Measurements from ENCODE around the gene ANKRD50. TPM values are rescaled to one million over a fixed set of nuclear protein-coding genes. Genes with fewer than 3 reads are reported as not detected.

Gene ANKRD50
- total RNA-seq, 2 experiments from 2014 or later: under 0.01 to 0.08 TPM

GRCh38 chr4:124686279-124686678 is 26.3 kb downstream of the ANKRD50 start:
- CTCF ChIA-PET (ENCODE audit: unreplicated experiment): no interaction called here
- H3K4me1 ChIP-seq (ENCODE audit: insufficient read depth, low read length, poor library complexity, severe bottlenecking): no peaks in the 10 kb centered on the region
- POLR2A ChIA-PET: no interaction called here
- no TSS peak for BruUV-seq (replicated peaks)
- no peak overlapping the region for H3K4me2 ChIP-seq (ENCODE audit: low read length)
- H3K4me3 ChIP-seq (ENCODE audit: low read depth, low read length, poor library complexity, severe bottlenecking): no peak overlapping the region
- TF ChIP-seq, protein P1, sequence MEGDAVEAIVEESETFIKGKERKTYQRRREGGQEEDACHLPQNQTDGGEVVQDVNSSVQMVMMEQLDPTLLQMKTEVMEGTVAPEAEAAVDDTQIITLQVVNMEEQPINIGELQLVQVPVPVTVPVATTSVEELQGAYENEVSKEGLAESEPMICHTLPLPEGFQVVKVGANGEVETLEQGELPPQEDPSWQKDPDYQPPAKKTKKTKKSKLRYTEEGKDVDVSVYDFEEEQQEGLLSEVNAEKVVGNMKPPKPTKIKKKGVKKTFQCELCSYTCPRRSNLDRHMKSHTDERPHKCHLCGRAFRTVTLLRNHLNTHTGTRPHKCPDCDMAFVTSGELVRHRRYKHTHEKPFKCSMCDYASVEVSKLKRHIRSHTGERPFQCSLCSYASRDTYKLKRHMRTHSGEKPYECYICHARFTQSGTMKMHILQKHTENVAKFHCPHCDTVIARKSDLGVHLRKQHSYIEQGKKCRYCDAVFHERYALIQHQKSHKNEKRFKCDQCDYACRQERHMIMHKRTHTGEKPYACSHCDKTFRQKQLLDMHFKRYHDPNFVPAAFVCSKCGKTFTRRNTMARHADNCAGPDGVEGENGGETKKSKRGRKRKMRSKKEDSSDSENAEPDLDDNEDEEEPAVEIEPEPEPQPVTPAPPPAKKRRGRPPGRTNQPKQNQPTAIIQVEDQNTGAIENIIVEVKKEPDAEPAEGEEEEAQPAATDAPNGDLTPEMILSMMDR (conservative IDR thresholded peaks at IDR 0.05; ENCODE audit: low read length): no peak
- no peak for TF ChIP-seq EZH2phosphoT487 (IDR thresholded peaks at IDR 0.05; ENCODE audit: borderline replicate concordance, low read depth, low read length)
- DNase-seq (ENCODE audit: low spot score): no peak
- no peak overlapping the region for H3K27ac ChIP-seq (ENCODE audit: low read depth, low read length, poor library complexity, severe bottlenecking)
- H3K9me3 ChIP-seq (ENCODE audit: low read length): no peaks in the 10 kb centered on the region
- no peaks in the 10 kb centered on the region for H3K9me2 ChIP-seq (ENCODE audit: insufficient read depth, low read length)
- intact Hi-C loops (cut with micrococcal nuclease; ENCODE audit: unreplicated experiment): no loop called here
- H3K36me3 ChIP-seq (ENCODE audit: insufficient read depth, low read length): no peaks in the 10 kb centered on the region
- H4K20me1 ChIP-seq (ENCODE audit: insufficient read depth, low read length): no peaks in the 10 kb centered on the region
- H3K79me2 ChIP-seq (ENCODE audit: insufficient read depth, low read depth, low read length): no peaks in the 10 kb centered on the region
- no peak overlapping the region for H2AFZ ChIP-seq (ENCODE audit: low read length)

DNA sequence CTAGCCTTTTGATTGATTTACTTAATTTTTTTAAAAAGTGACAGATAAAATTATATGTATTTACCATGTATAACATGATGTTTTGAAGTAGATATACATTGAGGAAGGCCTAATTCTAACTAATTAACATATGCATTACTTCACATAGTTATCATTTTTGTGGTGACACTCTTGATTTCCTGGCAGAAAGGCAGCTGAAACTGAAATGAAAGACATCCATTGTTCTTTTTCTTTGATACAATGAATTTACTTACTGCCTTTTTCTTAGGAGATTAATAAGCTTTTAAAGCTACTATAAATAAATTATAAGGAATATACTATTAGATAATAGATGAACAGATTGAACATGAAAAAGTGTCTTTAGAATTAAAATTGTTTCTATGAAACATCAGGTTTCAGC is 26.7 kb downstream of the ANKRD50 start:
- Histone ChIP-seq H3K4me2 (ENCODE audit: low read length) (no peak overlapping the region), H3K4me1 (ENCODE audit: insufficient read depth, low read length, poor library complexity, severe bottlenecking) (no peaks in the 10 kb centered on the region), H2AFZ (ENCODE audit: low read length) (no peak overlapping the region), H3K4me3 (ENCODE audit: low read depth, low read length, poor library complexity, severe bottlenecking) (no peak overlapping the region), H3K27ac (ENCODE audit: low read depth, low read length, poor library complexity, severe bottlenecking) (no peak overlapping the region), H3K9me3 (ENCODE audit: low read length) (no peaks in the 10 kb centered on the region), H3K9me2 (ENCODE audit: insufficient read depth, low read length) (no peaks in the 10 kb centered on the region), H4K20me1 (ENCODE audit: insufficient read depth, low read length) (no peaks in the 10 kb centered on the region), H3K36me3 (ENCODE audit: insufficient read depth, low read length) (no peaks in the 10 kb centered on the region), H3K79me2 (ENCODE audit: insufficient read depth, low read depth, low read length) (no peaks in the 10 kb centered on the region)
- ChIA-PET POLR2A (no interaction called here), CTCF (ENCODE audit: unreplicated experiment) (no interaction called here)
- intact Hi-C loops (cut with micrococcal nuclease; ENCODE audit: unreplicated experiment): no loop called here
- TF ChIP-seq EZH2phosphoT487 (IDR thresholded peaks at IDR 0.05; ENCODE audit: borderline replicate concordance, low read depth, low read length): no peak
- TF ChIP-seq, protein P1 (conservative IDR thresholded peaks at IDR 0.05; ENCODE audit: low read length): no peak
- BruUV-seq (replicated peaks): no TSS peak
- DNase-seq (ENCODE audit: low spot score): no peak

- Histone ChIP-seq H3K36me3 (ENCODE audit: insufficient read depth, low read length) (no peaks in the 10 kb centered on the region), H3K79me2 (ENCODE audit: insufficient read depth, low read depth, low read length) (no peaks in the 10 kb centered on the region), H3K27ac (ENCODE audit: low read depth, low read length, poor library complexity, severe bottlenecking) (no peak overlapping the region), H3K4me3 (ENCODE audit: low read depth, low read length, poor library complexity, severe bottlenecking) (no peak overlapping the region), H3K4me1 (ENCODE audit: insufficient read depth, low read length, poor library complexity, severe bottlenecking) (no peaks in the 10 kb centered on the region), H3K9me3 (ENCODE audit: low read length) (no peaks in the 10 kb centered on the region), H3K4me2 (ENCODE audit: low read length) (no peak overlapping the region), H3K9me2 (ENCODE audit: insufficient read depth, low read length) (no peaks in the 10 kb centered on the region), H4K20me1 (ENCODE audit: insufficient read depth, low read length) (no peaks in the 10 kb centered on the region), H2AFZ (ENCODE audit: low read length) (no peak overlapping the region)
- intact Hi-C loops (cut with micrococcal nuclease; ENCODE audit: unreplicated experiment): no loop called here
- no peak for DNase-seq (ENCODE audit: low spot score)
- BruUV-seq (replicated peaks): no TSS peak
- POLR2A ChIA-PET: interaction anchor here (0.6 to 0.7 kb wide), 5 partner anchors 54 to 307 kb away, joined by 3 to 4 read pairs (median 4); no protein-coding TSS in a partner anchor
- TF ChIP-seq, protein P1 (conservative IDR thresholded peaks at IDR 0.05; ENCODE audit: low read length): no peak
- TF ChIP-seq EZH2phosphoT487 (IDR thresholded peaks at IDR 0.05; ENCODE audit: borderline replicate concordance, low read depth, low read length): no peak
- CTCF ChIA-PET (ENCODE audit: unreplicated experiment): no interaction called here
Observed at GRCh38 chr4:124684301-124684700, 28.2 kb downstream of the ANKRD50 start.

Data from OCI-LY7 (cell line).